Measurements from ENCODE around the gene TCIRG1.

DNA sequence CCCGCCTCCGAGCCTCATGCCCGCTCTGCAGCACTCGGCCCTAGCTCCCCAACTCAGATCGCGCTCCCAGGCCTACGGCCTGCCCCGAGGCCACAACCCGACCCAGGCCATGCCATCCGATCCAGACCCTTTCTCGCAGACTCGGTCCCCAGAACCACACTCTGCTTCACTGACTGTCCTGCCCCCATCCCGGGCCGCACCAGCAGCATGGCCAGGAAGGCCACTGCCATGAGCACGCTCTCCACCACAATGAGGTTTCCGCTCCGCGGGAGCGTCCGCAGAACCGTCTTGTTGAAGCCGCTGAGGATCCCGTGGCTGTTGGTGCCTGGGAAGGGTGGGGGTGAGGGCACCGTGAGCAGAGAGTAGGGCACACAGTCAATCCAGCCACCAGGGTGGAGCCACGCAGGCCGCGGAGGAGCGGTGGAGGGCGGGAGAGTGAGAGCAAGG lies 41.3 kb upstream of the TCIRG1 start:
- TF ChIP-seq, protein P1, sequence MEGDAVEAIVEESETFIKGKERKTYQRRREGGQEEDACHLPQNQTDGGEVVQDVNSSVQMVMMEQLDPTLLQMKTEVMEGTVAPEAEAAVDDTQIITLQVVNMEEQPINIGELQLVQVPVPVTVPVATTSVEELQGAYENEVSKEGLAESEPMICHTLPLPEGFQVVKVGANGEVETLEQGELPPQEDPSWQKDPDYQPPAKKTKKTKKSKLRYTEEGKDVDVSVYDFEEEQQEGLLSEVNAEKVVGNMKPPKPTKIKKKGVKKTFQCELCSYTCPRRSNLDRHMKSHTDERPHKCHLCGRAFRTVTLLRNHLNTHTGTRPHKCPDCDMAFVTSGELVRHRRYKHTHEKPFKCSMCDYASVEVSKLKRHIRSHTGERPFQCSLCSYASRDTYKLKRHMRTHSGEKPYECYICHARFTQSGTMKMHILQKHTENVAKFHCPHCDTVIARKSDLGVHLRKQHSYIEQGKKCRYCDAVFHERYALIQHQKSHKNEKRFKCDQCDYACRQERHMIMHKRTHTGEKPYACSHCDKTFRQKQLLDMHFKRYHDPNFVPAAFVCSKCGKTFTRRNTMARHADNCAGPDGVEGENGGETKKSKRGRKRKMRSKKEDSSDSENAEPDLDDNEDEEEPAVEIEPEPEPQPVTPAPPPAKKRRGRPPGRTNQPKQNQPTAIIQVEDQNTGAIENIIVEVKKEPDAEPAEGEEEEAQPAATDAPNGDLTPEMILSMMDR (IDR thresholded peaks at IDR 0.05; ENCODE audit: low read depth, low read length, missing input control): no peak
- TF ChIP-seq, protein P2, sequence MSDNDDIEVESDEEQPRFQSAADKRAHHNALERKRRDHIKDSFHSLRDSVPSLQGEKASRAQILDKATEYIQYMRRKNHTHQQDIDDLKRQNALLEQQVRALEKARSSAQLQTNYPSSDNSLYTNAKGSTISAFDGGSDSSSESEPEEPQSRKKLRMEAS (IDR thresholded peaks at IDR 0.05): no peak
- TF ChIP-seq HNF4G (IDR thresholded peaks at IDR 0.05) (no peak), TAF1 (conservative IDR thresholded peaks at IDR 0.05) (no peak), SP1 (IDR thresholded peaks at IDR 0.05) (no peak), JUND (IDR thresholded peaks at IDR 0.05) (no peak), HNF4A (conservative IDR thresholded peaks at IDR 0.05) (no peak), GABPA (IDR thresholded peaks at IDR 0.05 in 1 of 2, conservative IDR thresholded peaks at IDR 0.05 in 1 of 2) (no peak), RAD21 (IDR thresholded peaks at IDR 0.05) (no peak), FOXA2 (IDR thresholded peaks at IDR 0.05) (no peak)
- TF ChIP-seq, protein P3, sequence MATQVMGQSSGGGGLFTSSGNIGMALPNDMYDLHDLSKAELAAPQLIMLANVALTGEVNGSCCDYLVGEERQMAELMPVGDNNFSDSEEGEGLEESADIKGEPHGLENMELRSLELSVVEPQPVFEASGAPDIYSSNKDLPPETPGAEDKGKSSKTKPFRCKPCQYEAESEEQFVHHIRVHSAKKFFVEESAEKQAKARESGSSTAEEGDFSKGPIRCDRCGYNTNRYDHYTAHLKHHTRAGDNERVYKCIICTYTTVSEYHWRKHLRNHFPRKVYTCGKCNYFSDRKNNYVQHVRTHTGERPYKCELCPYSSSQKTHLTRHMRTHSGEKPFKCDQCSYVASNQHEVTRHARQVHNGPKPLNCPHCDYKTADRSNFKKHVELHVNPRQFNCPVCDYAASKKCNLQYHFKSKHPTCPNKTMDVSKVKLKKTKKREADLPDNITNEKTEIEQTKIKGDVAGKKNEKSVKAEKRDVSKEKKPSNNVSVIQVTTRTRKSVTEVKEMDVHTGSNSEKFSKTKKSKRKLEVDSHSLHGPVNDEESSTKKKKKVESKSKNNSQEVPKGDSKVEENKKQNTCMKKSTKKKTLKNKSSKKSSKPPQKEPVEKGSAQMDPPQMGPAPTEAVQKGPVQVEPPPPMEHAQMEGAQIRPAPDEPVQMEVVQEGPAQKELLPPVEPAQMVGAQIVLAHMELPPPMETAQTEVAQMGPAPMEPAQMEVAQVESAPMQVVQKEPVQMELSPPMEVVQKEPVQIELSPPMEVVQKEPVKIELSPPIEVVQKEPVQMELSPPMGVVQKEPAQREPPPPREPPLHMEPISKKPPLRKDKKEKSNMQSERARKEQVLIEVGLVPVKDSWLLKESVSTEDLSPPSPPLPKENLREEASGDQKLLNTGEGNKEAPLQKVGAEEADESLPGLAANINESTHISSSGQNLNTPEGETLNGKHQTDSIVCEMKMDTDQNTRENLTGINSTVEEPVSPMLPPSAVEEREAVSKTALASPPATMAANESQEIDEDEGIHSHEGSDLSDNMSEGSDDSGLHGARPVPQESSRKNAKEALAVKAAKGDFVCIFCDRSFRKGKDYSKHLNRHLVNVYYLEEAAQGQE (IDR thresholded peaks at IDR 0.05): no peak
- TF ChIP-seq, protein P4, sequence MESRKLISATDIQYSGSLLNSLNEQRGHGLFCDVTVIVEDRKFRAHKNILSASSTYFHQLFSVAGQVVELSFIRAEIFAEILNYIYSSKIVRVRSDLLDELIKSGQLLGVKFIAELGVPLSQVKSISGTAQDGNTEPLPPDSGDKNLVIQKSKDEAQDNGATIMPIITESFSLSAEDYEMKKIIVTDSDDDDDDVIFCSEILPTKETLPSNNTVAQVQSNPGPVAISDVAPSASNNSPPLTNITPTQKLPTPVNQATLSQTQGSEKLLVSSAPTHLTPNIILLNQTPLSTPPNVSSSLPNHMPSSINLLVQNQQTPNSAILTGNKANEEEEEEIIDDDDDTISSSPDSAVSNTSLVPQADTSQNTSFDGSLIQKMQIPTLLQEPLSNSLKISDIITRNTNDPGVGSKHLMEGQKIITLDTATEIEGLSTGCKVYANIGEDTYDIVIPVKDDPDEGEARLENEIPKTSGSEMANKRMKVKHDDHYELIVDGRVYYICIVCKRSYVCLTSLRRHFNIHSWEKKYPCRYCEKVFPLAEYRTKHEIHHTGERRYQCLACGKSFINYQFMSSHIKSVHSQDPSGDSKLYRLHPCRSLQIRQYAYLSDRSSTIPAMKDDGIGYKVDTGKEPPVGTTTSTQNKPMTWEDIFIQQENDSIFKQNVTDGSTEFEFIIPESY (IDR thresholded peaks at IDR 0.05): no peak
- TF ChIP-seq, protein P5, sequence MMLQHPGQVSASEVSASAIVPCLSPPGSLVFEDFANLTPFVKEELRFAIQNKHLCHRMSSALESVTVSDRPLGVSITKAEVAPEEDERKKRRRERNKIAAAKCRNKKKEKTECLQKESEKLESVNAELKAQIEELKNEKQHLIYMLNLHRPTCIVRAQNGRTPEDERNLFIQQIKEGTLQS (IDR thresholded peaks at IDR 0.05): no peak
